Spleen (tissue), 11 donors: Measurements from ENCODE around the gene RFC2. TPM values are rescaled to one million over a fixed set of nuclear protein-coding genes. Genes with fewer than 3 reads are reported as not detected.

ENCODE experiments used
- DNase-seq: peaks from one replicate; pipeline ENCODE4 v3.0.0-alpha.2; 2020
- H3K27ac ChIP-seq, 8 donors: fragments of 200-600 bp; sonication (generic) in 7 of 8; 1 replicate in 4 of 8; 2 replicates in 4 of 8; pipeline versions ENCODE4 v1.5.0 to v1.8.0; 2016 to 2021; ENCODE audit warnings: inconsistent platforms in 4 of 8, mild to moderate bottlenecking in 4 of 8, moderate library complexity in 1 of 8
- H3K27me3 ChIP-seq, 7 donors: fragments of 200-600 bp; sonication (generic) in 6 of 7; replicated peaks in 1 of 7; 1 replicate in 4 of 7; 2 replicates in 3 of 7; pipeline versions ENCODE4 v1.5.0 to v1.8.0; 2016 to 2021; ENCODE audit warnings: inconsistent platforms in 3 of 7, mild to moderate bottlenecking in 1 of 7
- H3K36me3 ChIP-seq, 6 donors: fragments of 200-600 bp; sonication (generic) in 5 of 6; 1 replicate in 4 of 6; 2 replicates in 2 of 6; pipeline versions ENCODE4 v1.5.0 to v1.8.0; 2016 to 2021; ENCODE audit warnings: inconsistent platforms in 2 of 6
- H3K4me1 ChIP-seq, 6 donors: fragments of 200-600 bp; sonication (generic) in 5 of 6; 1 replicate in 3 of 6; 2 replicates in 3 of 6; pipeline versions ENCODE4 v1.5.0 to v1.8.0; 2016 to 2021; ENCODE audit warnings: inconsistent platforms in 3 of 6
- H3K4me3 ChIP-seq, 8 donors: fragments of 200-600 bp; sonication (generic) in 7 of 8; 1 replicate in 4 of 8; 2 replicates in 4 of 8; pipeline versions ENCODE4 v1.5.0 to v1.8.0; 2016 to 2021; ENCODE audit warnings: inconsistent platforms in 4 of 8, mild to moderate bottlenecking in 4 of 8, moderate library complexity in 2 of 8
- H3K9me3 ChIP-seq, 8 donors: fragments of 200-600 bp; sonication (generic) in 7 of 8; 1 replicate in 4 of 8; 2 replicates in 4 of 8; pipeline versions ENCODE4 v1.5.0 to v1.8.0; 2016 to 2021; ENCODE audit warnings: inconsistent platforms in 4 of 8
- POLR2A ChIP-seq, 3 donors: fragments of 450-650 bp; IDR thresholded peaks; one replicate each; pipeline ENCODE4 v1.5.1; 2017; ENCODE audit warnings: antibody characterized with exemption in 3 of 3, mild to moderate bottlenecking in 1 of 3
- POLR2AphosphoS5 ChIP-seq, 3 donors: sonication (generic); formaldehyde crosslinking; IDR thresholded peaks; one replicate each; pipeline ENCODE4 v1.5.1; 2017; ENCODE audit warnings: antibody characterized with exemption in 3 of 3
- WGBS, 5 donors: extraction: QIAGEN DNeasy Blood & Tissue Kit in 3 of 5; methylation state at CpG; one replicate each; pipeline versions ENCODE4 v1.1.5 to v1.1.7; 2013 to 2018; 5-methylcytosine and 5-hydroxymethylcytosine counted together
- intact Hi-C: fragments of 100-400 bp; cut with DNase I; formaldehyde crosslinking; loops from one replicate; pipeline ENCODE4 v1.15.0; 2023; ENCODE audit warnings: low total_unique reads
- polyA plus RNA-seq, 3 donors: library from polyadenylated mRNA; stranded (reverse); fragments of 200-250 nt; gene quantifications; one replicate each; pipeline ENCODE4 v1.2.1, GENCODE V29; 2013
- total RNA-seq, 7 donors: library from RNA; depleted of rRNA in 3 of 7; stranded (reverse); fragments of >200 nt in 3 of 7; fragmentation: NEBNext Ultra II Directional in 4 of 7; extraction: Animal tissue kit (Norgen Biotek cat#: 25700) in 4 of 7; gene quantifications; one replicate each; pipeline versions ENCODE4 v1.1.0 to v1.2.1, GENCODE V29; 2016 to 2021
- TF ChIP-seq, protein P1 (sequence below), 11 experiments: fragments of 200-600 bp in 7 of 11; fragments of 450-650 bp in 4 of 11; sonication (generic) in 4 of 11; IDR thresholded peaks in 8 of 11; conservative IDR thresholded peaks in 3 of 11; 1 replicate in 7 of 11; 2 replicates in 4 of 11; pipeline versions ENCODE4 v1.4.0 to v1.8.0; 2016 to 2021; ENCODE audit warnings: antibody characterized with exemption in 11 of 11, inconsistent platforms in 4 of 11, mild to moderate bottlenecking in 1 of 11
- donor health status: healthy with polysubstance abuse.
- donor health status: DM: no; HTN: no; CAD: no; lungs with moderate emphysema.
- donor health status: DM: no; HTN: no; CAD: no.
- donor health status: Bipolar disorder and iron deficiency.
- donor health status: healthy.
- donor health status: DM: no; HTN: no; CAD: no.
- donor health status: DM: yes; HTN: yes; CAD: no.

The RFC2 gene
- total and polyA plus RNA-seq, 10 donors: 7.5 to 25.0 (median 19.9) TPM

DNA sequence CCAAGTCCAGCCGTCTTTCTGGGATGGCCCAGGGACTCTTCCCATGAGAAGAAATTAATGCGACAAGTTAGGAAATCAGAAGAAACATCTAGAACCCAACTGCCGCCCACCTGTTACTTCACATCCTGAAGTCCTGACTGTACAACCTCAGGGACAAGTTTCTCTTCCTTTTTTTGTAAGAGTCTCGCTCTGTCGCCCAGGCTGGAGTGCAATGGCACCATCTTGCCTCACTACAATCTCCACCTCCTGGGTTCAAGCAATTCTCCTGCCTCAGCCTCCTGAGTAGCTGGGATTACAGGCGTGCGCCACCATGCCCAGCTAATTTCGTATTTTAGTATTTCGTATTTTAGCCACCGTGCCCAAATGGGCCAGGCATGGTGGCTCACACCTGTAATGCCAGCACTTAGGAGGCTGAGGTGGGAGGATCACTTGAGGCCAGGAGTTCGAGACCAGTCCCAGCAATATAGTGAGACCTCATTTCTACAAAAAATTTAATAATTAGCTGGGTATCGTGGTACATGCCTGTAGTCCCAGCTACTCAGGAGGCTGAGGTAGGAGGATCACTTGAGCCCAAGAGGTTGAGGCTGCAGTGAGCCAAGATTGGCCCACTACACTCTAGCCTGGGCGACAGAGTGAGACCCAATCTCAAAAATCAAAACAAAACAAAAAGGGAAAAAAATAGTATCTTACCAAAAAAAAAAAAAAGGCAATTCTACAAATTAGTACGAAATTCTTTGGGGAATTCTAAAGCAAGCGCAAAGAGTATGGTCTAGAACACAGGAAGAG is 23.6 kb downstream of the RFC2 start:
- Histone ChIP-seq H3K4me3 (peak overlapping the region in 1 of 8 donors; percentile 19), H3K27ac (peak overlapping the region in 7 of 8 donors; percentile 57 to 88 (median 79)), H3K27me3 (no peaks in the 10 kb centered on the region), H3K4me1 (peaks cover 0 to 84% (median 52%) of the 10 kb centered on the region in 6 donors), H3K36me3 (peaks cover 3 to 95% (median 52%) of the 10 kb centered on the region in 6 donors), H3K9me3 (no peaks in the 10 kb centered on the region)
- intact Hi-C loops: no loop called here
- no peak for DNase-seq
- 65 to 73% (median 67%) methylated on average over 15 of the region's 15 CpGs for WGBS, 5 donors
- TF ChIP-seq POLR2AphosphoS5 (IDR thresholded peaks at IDR 0.05) (peak in 1 of 3 donors; percentile 76), POLR2A (IDR thresholded peaks at IDR 0.05) (no peak)
- TF ChIP-seq, protein P1, sequence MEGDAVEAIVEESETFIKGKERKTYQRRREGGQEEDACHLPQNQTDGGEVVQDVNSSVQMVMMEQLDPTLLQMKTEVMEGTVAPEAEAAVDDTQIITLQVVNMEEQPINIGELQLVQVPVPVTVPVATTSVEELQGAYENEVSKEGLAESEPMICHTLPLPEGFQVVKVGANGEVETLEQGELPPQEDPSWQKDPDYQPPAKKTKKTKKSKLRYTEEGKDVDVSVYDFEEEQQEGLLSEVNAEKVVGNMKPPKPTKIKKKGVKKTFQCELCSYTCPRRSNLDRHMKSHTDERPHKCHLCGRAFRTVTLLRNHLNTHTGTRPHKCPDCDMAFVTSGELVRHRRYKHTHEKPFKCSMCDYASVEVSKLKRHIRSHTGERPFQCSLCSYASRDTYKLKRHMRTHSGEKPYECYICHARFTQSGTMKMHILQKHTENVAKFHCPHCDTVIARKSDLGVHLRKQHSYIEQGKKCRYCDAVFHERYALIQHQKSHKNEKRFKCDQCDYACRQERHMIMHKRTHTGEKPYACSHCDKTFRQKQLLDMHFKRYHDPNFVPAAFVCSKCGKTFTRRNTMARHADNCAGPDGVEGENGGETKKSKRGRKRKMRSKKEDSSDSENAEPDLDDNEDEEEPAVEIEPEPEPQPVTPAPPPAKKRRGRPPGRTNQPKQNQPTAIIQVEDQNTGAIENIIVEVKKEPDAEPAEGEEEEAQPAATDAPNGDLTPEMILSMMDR (IDR thresholded peaks at IDR 0.05 in 8 of 11, conservative IDR thresholded peaks at IDR 0.05 in 3 of 11): peak in 1 of 11 experiments; percentile 23

DNA sequence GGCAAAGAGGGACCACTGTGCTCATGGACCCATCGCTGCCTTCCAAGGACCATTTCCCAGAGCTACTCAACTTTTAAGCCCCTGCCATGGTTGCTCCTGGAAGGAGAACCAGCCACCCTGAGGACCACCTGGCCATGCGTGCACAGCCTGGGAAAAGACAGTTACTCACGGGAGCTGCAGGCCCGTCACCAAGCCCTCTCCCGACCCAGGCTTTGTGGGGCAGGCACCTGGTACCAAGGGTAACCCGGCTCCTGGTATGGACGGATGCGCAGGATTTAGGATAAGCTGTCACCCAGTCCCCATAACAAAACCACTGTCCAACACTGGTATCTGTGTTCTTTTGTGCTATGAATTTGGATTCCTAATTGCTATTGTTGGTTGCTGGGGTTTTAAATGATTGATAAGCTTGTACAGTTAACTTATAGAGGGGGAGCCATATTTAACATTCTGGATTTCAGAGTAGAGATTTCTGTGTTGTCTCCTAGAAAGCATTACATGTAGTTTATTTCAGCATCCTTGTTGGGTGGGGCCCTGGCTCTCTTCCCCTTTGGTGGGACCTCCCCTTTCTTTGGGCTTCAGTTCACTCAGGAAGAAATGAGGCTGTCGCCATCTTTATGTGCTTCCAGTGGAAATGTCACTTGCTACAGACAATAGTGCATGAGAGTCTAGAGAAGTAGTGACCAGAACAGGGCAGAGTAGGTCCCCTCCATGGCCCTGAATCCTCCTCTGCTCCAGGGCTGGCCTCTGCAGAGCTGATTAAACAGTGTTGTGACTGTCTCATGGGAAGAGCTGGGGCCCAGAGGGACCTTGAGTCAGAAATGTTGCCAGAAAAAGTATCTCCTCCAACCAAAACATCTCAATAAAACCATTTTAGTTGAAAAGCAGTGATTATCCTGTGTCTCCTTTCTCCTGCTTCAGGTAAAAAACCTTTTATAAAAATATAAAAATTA is 25.0 kb downstream of the RFC2 start:
- WGBS, 5 donors: 85 to 92% (median 90%) methylated on average over 8 to 9 of the region's 9 CpGs
- no peaks in the 10 kb centered on the region for H3K9me3 ChIP-seq
- no peak for DNase-seq
- peak overlapping the region in 7 of 8 donors; percentile 51 to 88 (median 79) for H3K27ac ChIP-seq
- no peak overlapping the region for H3K4me3 ChIP-seq
- no peaks in the 10 kb centered on the region for H3K27me3 ChIP-seq
- intact Hi-C loops: no loop called here
- peaks cover 0 to 84% (median 56%) of the 10 kb centered on the region in 6 donors for H3K4me1 ChIP-seq
- peak; percentile 12 to 62 (median 17) for TF ChIP-seq POLR2AphosphoS5 (IDR thresholded peaks at IDR 0.05)
- TF ChIP-seq POLR2A (IDR thresholded peaks at IDR 0.05): no peak
- TF ChIP-seq, protein P1 (IDR thresholded peaks at IDR 0.05 in 8 of 11, conservative IDR thresholded peaks at IDR 0.05 in 3 of 11): no peak
- H3K36me3 ChIP-seq: peaks cover 3 to 95% (median 50%) of the 10 kb centered on the region in 6 donors

DNA sequence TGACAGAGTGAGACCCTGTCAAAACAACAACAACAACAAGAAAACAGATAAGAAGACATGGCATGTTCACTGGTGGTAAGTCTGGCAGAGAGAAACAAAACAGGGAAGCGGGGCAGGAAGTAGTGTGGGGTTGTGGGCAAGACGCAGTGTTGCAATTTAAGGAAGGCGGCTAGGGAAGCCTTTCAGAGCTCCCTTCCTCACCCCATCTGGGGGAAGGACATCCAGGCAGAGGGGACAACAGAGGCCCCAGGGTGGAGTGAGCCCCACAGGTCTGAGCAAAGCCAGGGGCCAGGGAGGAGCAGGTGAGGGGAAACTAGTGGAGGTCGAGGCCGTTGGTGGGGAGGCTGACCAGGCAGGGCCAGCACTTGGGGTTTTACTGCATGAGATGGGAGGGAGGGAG is 27.6 kb downstream of the RFC2 start:
- peaks cover 0 to 88% (median 57%) of the 10 kb centered on the region in 6 donors for H3K4me1 ChIP-seq
- intact Hi-C loops: no loop called here
- TF ChIP-seq POLR2AphosphoS5 (IDR thresholded peaks at IDR 0.05) (peak in 2 of 3 donors; percentile 70 to 75), POLR2A (IDR thresholded peaks at IDR 0.05) (no peak)
- TF ChIP-seq, protein P1 (IDR thresholded peaks at IDR 0.05 in 8 of 11, conservative IDR thresholded peaks at IDR 0.05 in 3 of 11): no peak
- no peaks in the 10 kb centered on the region for H3K27me3 ChIP-seq
- no peaks in the 10 kb centered on the region for H3K9me3 ChIP-seq
- 37 to 51% (median 41%) methylated on average over 5 of the region's 5 CpGs for WGBS, 5 donors
- peaks cover 0 to 94% (median 38%) of the 10 kb centered on the region in 6 donors for H3K36me3 ChIP-seq
- DNase-seq: peak; percentile 84
- H3K27ac ChIP-seq: peak overlapping the region in 7 of 8 donors; percentile 51 to 88 (median 64)
- H3K4me3 ChIP-seq: peak overlapping the region in 1 of 8 donors; percentile 20
